DMS 273 treated with DMSO at 0.1 percent for 48 hours (cell line): Measurements from ENCODE around the gene POU5F1.
A peak's percentile ranks its signal among the peaks of the same experiment; 100 is the strongest.
"Not testable (repeated sequence)": the region's sequence is repeated elsewhere in the genome, so short reads cannot be mapped to it uniquely, and the experiment has no call there.

Experiments
- DNase-seq: peaks from one replicate; lab custom pipeline; 2025; lab: John Stamatoyannopoulos, UW

POU5F1 gene

DNA sequence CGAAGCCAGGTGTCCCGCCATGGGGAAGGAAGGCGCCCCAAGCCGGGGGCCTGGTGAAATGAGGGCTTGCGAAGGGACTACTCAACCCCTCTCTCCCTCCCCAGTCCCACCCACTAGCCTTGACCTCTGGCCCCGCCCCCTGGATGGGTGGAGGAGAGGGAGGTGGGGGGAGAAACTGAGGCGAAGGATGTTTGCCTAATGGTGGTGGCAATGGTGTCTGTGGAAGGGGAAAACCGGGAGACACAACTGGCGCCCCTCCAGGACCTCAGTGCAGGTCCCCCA is at the start of gene POU5F1:
Gene POU5F1 (minus strand): TSS at position 83 of the 282 bp plus-strand sequence. CDS start 62 bp downstream, at position 21.
- no peak for DNase-seq

- DNase-seq: no peak
These were observed 45.9 kb upstream of the POU5F1 start for GRCh38 chr6:31216208-31216898.

- DNase-seq: not testable (repeated sequence)
These were observed 44.7 kb upstream of the POU5F1 start for GRCh38 chr6:31215216-31215615.

DNA sequence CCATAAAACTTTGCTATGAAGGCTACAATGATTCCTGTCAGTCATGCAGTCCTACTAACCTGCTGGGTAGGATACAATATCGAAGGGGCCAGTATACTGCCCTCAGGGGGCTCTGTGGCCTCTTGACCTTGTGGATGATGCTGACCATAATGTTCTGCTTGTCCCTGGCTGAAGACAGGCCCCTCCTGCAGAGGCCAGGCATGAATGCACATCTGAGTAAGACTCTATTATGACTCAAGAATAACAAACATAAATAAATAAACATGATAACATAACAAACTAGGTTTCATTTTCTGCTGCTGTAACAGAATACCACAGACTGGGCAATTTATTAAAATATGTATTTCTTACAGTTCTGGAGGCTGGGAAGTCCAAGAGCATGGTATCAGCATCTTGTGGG is 44.0 kb upstream of the POU5F1 start:
- DNase-seq: no peak

GRCh38 chr6:31210741-31211532 is 40.5 kb upstream of the POU5F1 start:
- DNase-seq: no peak

GRCh38 chr6:31210123-31210522 is 39.6 kb upstream of the POU5F1 start:
- no peak for DNase-seq

DNA sequence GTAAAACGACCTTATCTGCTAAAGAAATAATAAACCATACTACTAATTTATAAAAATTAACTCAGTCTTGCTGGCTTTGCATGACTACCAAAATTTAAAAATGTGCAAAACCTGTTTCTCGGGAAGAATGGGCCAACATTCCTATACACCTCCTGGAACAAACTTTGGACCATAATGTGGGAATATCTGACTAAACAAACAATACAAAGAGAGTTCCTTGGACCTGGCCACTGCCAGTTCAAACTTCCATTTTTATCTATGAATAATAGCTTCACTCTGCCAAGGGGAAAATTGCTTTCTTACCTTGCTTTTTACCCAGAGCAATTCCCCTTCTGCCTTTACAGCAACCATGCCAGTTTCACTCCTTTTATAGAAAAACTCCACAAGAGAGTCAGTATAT is 38.7 kb upstream of the POU5F1 start:
- DNase-seq: no peak

DNA sequence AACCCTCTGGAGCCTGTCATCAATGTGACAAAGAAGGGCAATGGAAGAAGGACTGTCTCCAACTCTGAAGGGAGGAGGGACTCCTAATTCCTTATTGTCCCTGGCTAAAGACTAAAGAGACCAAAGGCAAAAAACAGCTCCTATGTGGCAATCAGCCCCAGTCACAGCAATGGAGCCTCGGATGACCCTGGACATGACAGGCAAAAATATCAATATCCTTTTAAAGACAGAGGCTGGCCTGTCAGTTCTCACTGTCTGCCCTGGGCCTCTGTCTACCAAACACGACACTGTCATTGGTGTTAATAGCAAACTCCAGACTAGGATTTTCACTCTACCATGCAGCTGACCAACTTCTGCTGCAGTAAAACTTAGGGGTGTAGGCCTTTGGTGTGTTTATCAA is 38.0 kb upstream of the POU5F1 start:
- DNase-seq: no peak

DNA sequence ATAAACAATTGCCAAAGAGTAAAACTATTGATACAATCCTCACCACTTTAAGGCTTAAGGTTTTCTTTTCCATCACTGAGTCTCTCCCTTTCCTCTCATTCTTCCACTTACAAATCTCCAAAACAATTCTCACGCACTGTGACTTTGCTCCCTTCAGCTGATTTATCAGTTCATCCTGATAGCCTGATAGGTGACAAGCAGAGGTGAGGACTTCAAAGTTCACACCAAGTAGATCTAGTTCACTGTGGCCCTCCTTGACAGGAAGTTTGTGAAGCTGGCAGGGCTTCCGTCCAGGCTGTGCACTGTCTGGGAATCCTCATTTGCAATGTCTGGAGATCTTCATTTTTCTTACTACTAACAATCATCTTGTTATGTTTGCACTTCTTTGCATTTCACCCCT is 35.2 kb upstream of the POU5F1 start:
- no peak for DNase-seq

- DNase-seq: no peak
These were observed 34.3 kb upstream of the POU5F1 start for GRCh38 chr6:31204751-31205145.

GRCh38 chr6:31203345-31203979 is 33.0 kb upstream of the POU5F1 start:
- no peak for DNase-seq

GRCh38 chr6:31202259-31203166 is 32.0 kb upstream of the POU5F1 start:
- DNase-seq: no peak

GRCh38 chr6:31199105-31199452 is 28.6 kb upstream of the POU5F1 start:
- DNase-seq: not testable (repeated sequence)

- peak; percentile 25 for DNase-seq
These were observed 27.2 kb upstream of the POU5F1 start for GRCh38 chr6:31197559-31198305.

GRCh38 chr6:31196251-31197022 is 26.0 kb upstream of the POU5F1 start:
- not testable (repeated sequence) for DNase-seq

- DNase-seq: not testable (repeated sequence)
These were observed 25.0 kb upstream of the POU5F1 start for GRCh38 chr6:31195308-31195979.

DNA sequence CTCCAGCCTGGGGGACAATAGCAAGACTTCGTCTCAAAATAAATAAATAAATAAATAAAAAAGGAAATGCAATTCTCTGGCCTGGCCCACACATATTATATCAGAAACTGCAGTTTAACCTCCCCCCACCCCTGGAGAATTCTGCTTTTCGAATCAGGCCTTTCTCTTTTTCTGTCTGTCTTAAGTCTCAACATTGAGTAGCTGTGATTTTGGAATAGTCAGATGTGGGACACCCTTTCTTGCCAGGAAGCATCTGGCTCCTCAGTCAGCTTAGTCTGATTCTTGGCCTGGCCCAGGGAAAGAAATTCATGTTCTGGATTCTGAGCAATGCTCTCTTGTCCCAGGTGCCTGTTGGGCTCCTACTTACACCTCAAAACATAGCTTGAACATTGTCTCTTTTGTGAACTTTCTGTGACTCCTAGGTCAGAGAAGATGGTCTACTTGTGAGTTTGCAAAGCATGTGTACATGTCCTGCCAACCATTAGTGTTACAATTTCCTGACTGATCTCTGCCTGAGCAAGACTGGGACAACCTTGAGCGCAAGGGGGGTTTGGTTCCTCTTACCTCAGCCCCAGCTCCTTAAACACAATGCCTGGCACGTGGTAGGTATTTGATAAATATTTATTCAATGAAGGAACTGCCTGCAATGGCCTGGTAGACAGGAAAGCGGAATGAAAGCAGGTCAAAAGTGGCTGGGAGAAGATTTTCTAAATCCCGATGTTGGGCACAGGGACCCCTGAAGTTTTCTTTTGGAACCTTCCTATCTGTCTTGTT is 23.8 kb upstream of the POU5F1 start:
- no peak for DNase-seq

- DNase-seq: no peak
These were observed 22.7 kb upstream of the POU5F1 start for GRCh38 chr6:31193206-31193605.

- DNase-seq: peak; percentile 47
These were observed 22.1 kb upstream of the POU5F1 start for GRCh38 chr6:31192431-31193105.
